DMS114 treated with DMSO at 0.1 percent for 48 hours (cell line): ENCODE data around the gene FABP6.
A peak's percentile ranks its signal among the peaks of the same experiment; 100 is the strongest.
"Not testable (repeated sequence)": the region's sequence is repeated elsewhere in the genome, so short reads cannot be mapped to it uniquely, and the experiment has no call there.

ENCODE experiments used
- DNase-seq: peaks from one replicate; lab custom pipeline; 2025; ENCODE audit not compliant: unreplicated experiment; lab: John Stamatoyannopoulos, UW

The FABP6 gene

DNA sequence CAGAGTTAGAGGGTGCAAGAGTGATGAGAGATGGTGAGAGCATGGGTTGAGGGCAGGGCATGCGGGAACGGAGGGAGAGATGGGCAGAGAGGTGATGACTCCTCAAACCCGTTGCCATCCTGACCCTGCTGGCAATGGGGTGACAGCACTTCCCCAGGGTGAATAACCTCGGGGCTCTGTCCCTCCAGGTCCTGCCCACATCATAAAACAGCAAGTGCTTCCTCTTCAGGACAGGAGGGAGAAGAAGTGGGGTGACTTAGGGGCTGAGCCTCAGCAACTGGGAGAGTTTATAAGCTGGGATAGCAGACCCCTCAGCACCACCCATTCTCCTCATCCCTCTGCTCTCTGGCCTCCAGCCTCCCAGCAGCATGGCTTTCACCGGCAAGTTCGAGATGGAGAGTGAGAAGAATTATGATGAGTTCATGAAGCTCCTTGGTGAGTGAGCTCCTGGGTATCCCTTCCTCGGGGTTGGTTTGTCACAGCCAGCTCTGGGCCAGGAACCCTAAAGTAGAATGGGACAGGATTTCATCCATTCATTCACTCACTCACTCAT, at the start of gene FABP6:
Gene FABP6 (plus strand): TSS at position 317 of the 553 bp plus-strand sequence. CDS start 52 bp downstream, at position 369.
- no peak for DNase-seq

DNA sequence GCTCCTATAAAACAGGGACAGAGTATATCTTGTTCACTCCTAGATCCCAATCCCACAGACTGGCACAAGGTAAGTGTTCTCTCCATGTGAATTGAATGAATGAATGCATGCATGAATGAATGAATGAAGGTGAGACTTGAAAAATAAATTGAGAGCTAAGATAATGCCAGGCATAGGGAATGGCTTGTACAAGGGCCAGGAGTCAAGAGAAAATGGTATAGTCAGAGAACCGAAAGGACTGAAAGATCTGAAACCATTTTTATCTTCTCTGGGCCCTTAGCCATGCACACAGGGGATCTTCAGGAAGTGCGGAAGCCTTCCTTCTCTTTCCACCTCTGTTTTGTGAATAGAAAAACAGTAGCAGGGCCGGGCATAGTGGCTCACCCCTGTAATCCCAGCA, 48.4 kb upstream of the FABP6 start:
- no peak for DNase-seq

DNA sequence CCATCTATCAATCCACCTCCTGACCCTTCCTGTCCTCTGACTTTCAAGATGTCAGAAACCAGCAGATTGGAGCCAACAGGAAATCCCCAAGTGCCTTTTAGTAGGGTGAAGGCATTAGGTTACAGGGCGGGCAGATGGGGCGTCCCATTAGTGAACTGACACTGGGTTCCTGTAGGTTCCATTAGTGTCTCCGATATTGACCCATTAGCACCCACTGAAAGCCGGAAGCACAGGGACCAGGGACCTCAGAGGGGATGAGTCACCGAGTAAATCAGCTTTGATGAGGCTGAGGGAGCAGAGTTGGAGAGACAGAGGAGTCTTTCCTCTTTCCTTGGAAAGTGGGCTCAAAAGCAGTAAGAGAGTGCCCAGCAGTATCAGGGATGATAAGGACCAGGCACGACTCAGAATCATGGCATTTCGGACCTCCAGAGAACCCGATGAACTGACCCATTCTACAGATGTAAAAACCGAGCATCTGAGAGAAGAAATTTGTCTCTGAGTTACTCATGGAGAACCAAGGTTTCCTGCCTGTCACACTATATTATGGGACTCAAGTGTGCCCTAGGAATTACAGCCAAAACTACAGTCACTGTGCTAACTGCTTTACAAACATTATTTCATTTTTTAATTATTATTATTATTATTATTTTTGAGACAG, 47.2 kb upstream of the FABP6 start:
- DNase-seq, result no peak

GRCh38 chr5:160183075-160183474, 46.2 kb upstream of the FABP6 start:
- no peak for DNase-seq

- DNase-seq, result no peak
These were observed 43.5 kb upstream of the FABP6 start for GRCh38 chr5:160185626-160186360.

DNA sequence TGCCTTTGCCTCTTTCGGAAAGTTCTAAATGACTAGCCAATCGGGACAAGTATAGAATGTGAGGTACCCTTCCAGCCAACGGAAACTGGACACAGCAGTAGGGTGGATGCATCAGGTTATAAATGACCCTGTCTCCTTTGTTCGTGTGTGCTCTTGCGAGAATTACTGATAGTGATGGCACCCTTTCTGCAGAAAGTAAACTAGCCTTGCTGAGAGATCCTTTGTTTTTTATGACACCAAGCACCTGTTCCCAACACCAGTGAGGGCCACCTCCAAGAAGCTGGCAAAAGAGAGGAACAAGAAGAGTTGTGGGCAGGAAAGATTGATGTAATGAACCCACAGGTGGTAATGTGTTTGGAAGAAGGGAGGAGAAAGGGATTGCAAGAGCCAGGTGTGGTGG, 42.8 kb upstream of the FABP6 start:
- DNase-seq, result no peak

DNA sequence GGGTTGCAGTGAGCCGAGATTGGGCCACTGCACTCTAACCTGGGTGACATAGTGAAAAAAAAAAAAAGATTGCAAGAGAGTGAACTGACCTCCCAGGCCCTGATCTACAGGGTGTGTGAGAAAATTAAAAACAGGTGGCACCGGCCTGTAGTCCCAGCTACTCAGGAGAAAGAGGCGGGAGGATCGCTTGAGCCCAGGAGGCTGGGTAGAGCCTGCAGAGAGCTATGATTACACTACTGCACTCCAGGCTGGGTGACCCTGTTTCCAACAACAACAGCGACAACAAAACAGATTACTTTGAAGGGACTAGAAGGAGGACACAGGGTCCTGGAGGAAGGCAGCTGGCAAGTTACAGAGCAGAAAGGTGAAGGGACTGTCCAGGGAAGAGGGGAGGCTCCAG, 42.2 kb upstream of the FABP6 start:
- DNase-seq, result no peak

GRCh38 chr5:160188141-160189015, 40.9 kb upstream of the FABP6 start:
- DNase-seq, result no peak

GRCh38 chr5:160192424-160192823, 36.9 kb upstream of the FABP6 start:
- no peak for DNase-seq

- not testable (repeated sequence) for DNase-seq
These were observed 36.2 kb upstream of the FABP6 start for GRCh38 chr5:160193076-160193475.

- not testable (repeated sequence) for DNase-seq
These were observed 35.5 kb upstream of the FABP6 start for GRCh38 chr5:160193790-160194189.

- DNase-seq, result no peak
These were observed 31.8 kb upstream of the FABP6 start for GRCh38 chr5:160197341-160198144.

GRCh38 chr5:160198146-160198545, 31.2 kb upstream of the FABP6 start:
- DNase-seq, result no peak

DNA sequence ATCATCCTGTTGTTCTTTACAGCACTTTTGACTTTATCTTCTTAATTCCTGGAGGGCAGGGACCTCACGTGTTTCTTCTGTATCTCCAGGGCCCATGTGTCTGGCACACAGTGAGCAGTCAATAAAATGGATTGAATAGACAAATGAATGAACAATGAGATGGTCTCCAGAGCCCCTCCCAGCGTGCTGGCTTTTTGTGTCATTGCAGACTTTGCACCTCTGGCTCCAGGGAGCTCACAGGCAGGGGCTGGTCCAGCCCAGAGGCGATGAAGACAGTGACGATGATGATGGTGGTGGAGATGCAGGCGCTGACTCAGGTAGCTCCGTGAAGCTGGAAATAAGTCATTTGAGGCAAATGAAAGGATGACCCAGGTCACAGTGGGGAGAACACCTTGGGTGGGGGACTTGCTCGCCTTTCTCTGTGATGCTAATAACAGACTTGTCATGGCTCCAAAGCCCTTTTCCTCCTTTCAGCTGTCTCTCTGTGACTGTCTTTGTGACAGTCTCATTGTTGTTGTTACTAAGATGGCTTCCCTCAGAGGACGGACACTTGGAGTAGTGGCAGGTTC, 30.4 kb upstream of the FABP6 start:
- DNase-seq, result no peak

- peak; percentile 59 for DNase-seq
These were observed 29.8 kb upstream of the FABP6 start for GRCh38 chr5:160199410-160199911.

DNA sequence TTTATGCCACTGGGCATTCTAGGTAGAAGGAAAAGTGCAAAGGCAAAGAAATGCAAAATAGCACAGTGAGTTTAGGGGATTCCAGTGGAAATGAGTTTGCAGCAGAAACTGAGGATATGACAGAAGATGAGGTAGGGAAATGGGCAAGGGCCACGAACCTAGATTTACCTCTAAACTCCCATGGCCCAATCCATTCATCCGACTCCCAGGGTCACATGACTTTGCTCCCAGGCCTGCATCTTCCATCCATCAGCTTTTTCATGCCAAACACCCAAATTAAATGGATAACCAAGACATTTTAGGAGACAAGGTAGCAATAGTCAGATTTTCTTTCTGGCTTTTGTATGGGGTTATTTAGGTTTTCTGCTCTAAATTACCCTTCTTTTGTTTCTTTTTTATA, 22.2 kb upstream of the FABP6 start:
- DNase-seq, result no peak

DNA sequence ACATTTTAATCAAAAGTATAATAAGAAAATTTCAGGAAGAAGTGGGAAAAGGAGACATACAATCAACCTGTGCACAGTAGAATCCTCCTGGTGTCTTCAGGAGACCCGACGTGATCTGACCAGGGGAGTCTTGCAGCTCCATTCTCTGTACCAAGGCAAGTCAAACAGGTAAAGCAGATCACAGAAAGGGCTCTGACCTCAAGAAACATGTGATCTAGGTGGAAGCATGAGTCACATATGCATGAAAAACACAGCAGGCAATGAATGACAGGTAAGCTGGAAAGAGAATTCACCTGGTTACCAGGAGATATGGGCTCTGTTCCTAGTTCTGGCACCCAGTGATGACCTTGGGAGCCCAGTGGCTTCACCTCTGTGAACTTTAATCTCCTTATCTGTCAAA, 19.4 kb upstream of the FABP6 start:
- no peak for DNase-seq

DNA sequence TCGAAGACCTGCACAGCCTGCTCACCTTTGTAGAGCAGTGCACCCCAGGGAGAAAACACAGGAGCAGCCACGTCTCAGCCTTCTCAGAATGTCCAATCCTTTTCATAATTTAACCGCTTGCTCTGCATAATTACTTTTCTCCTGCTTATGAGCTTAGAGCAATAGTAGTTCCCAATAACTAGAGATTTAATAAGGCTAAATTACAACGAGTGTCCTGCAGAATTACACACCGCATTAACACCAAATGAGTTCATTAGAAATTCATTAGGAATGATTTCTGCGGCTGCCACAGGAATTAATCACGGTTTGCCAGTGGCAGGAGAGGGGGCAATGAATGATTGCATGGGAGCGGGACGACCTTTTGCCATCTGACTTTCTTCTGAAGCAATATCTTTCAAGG, 18.7 kb upstream of the FABP6 start:
- DNase-seq, result no peak

DNA sequence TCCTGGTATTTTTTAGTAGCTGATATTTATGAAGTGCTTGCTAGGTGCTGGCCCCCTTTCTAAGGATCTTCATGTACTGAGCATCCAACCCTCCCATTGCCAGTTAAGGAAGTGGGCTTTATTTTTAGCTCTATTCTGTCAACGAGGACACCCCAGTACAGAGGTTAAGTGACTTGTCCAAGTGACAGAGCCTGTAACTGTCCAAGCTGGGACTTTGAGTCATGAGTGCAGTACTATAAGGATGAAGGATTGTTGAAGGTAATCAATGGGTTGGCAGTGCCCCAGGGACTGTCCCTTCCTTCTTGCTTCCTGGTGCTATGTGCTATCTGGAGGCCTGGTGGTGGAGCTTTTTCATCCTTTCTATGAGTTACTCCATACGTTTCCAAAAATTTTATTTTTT, 18.0 kb upstream of the FABP6 start:
- DNase-seq, result no peak

- DNase-seq, result no peak
These were observed 15.8 kb upstream of the FABP6 start for GRCh38 chr5:160213537-160213936.
